SK-N-SH treated with all-trans-retinoic acid at 6 μM for 48 hours (cell line): ENCODE data around the gene SCARF2.

Source experiments
- ATAC-seq: fragments of 200-7000 bp; cut with Tn5 transposase; 3 replicates; pipeline ENCODE4 v1.9.1; 2020; ENCODE audit warnings: mild to moderate bottlenecking, moderate library complexity
- ARNTL ChIP-seq: fragments of 450-650 bp; formaldehyde crosslinking; IDR thresholded peaks from 2 replicates; pipeline ENCODE4 v1.5.0; 2020; ENCODE audit warnings: low read depth, mild to moderate bottlenecking, moderate library complexity, borderline replicate concordance
- BACH2 ChIP-seq: fragments of 250-450 bp; sonication (Bioruptor Pico); IDR thresholded peaks from 2 replicates; pipeline ENCODE4 v1.9.0; 2021; ENCODE audit warnings: mild to moderate bottlenecking, borderline replicate concordance
- CREB5 ChIP-seq: fragments of 250-450 bp; sonication (Bioruptor Pico); IDR thresholded peaks from 2 replicates; pipeline ENCODE4 v1.5.1; 2020; ENCODE audit warnings: low read depth, mild to moderate bottlenecking, moderate library complexity
- CSDC2 ChIP-seq: fragments of 250-450 bp; sonication (Bioruptor Pico); IDR thresholded peaks from 2 replicates; pipeline ENCODE4 v1.5.0; 2020; ENCODE audit warnings: mild to moderate bottlenecking, moderate library complexity
- CSRNP3 ChIP-seq: fragments of 250-450 bp; sonication (Bioruptor Pico); IDR thresholded peaks from 2 replicates; pipeline ENCODE4 v1.5.1; 2021; ENCODE audit warnings: mild to moderate bottlenecking, moderate library complexity
- ESRRG ChIP-seq: fragments of 250-450 bp; sonication (Bioruptor Pico); IDR thresholded peaks from 2 replicates; pipeline ENCODE4 v1.6.1; 2021; ENCODE audit warnings: mild to moderate bottlenecking
- GLIS3 ChIP-seq: fragments of 250-450 bp; sonication (Bioruptor Pico); IDR thresholded peaks from 2 replicates; pipeline ENCODE4 v1.5.0; 2020; ENCODE audit warnings: mild to moderate bottlenecking, moderate library complexity
- ISL1 ChIP-seq: fragments of 250-450 bp; sonication (Bioruptor Pico); IDR thresholded peaks from 2 replicates; pipeline ENCODE4 v2.1.2; 2022; ENCODE audit warnings: mild to moderate bottlenecking, moderate library complexity
- OSR1 ChIP-seq: fragments of 250-450 bp; sonication (Bioruptor Pico); IDR thresholded peaks from 2 replicates; pipeline ENCODE4 v1.8.0; 2022; ENCODE audit warnings: moderate library complexity, mild to moderate bottlenecking, inconsistent platforms
- PATZ1 ChIP-seq: fragments of 250-450 bp; sonication (Bioruptor Pico); IDR thresholded peaks from 2 replicates; pipeline ENCODE4 v1.8.0; 2020; ENCODE audit warnings: mild to moderate bottlenecking, moderate library complexity, borderline replicate concordance
- POU6F1 ChIP-seq: fragments of 250-450 bp; sonication (Bioruptor Pico); IDR thresholded peaks from 2 replicates; pipeline ENCODE4 v1.8.0; 2021; ENCODE audit warnings: low read depth, mild to moderate bottlenecking, moderate library complexity, borderline replicate concordance
- PPARA ChIP-seq: fragments of 250-450 bp; sonication (Bioruptor Pico); IDR thresholded peaks from 2 replicates; pipeline ENCODE4 v1.5.0; 2020; ENCODE audit warnings: mild to moderate bottlenecking, borderline replicate concordance
- SNAI2 ChIP-seq: fragments of 250-450 bp; sonication (Bioruptor Pico); IDR thresholded peaks from 2 replicates; pipeline ENCODE4 v1.5.0; 2020; ENCODE audit warnings: mild to moderate bottlenecking, moderate library complexity
- TCF4 ChIP-seq: fragments of 250-450 bp; sonication (Bioruptor Pico); IDR thresholded peaks from 2 replicates; pipeline ENCODE4 v1.8.0; 2021; ENCODE audit warnings: mild to moderate bottlenecking, moderate library complexity, borderline replicate concordance
- TOX ChIP-seq: fragments of 250-450 bp; sonication (Bioruptor Pico); IDR thresholded peaks from 2 replicates; pipeline ENCODE4 v1.8.0; 2021; ENCODE audit warnings: mild to moderate bottlenecking, moderate library complexity, borderline replicate concordance
- TSHZ2 ChIP-seq: fragments of 250-450 bp; sonication (Bioruptor Pico); IDR thresholded peaks from 2 replicates; pipeline ENCODE4 v1.5.0; 2020; ENCODE audit warnings: mild to moderate bottlenecking, moderate library complexity
- ZC3H10 ChIP-seq: fragments of 250-450 bp; sonication (Bioruptor Pico); IDR thresholded peaks from 2 replicates; pipeline ENCODE4 v1.5.1; 2021; ENCODE audit warnings: mild to moderate bottlenecking, moderate library complexity
- ZFP3 ChIP-seq: fragments of 250-450 bp; sonication (Bioruptor Pico); IDR thresholded peaks from 2 replicates; pipeline ENCODE4 v1.5.0; 2020; ENCODE audit warnings: mild to moderate bottlenecking, moderate library complexity
- ZFP30 ChIP-seq: fragments of 450-650 bp; formaldehyde crosslinking; IDR thresholded peaks from 2 replicates; pipeline ENCODE4 v1.5.0; 2022; ENCODE audit warnings: mild to moderate bottlenecking, moderate library complexity
- ZNF565 ChIP-seq: fragments of 450-650 bp; formaldehyde crosslinking; conservative IDR thresholded peaks from 2 replicates; pipeline ENCODE4 v1.5.0; 2020; ENCODE audit warnings: low read depth, mild to moderate bottlenecking, moderate library complexity
- ZNF8 ChIP-seq: fragments of 450-650 bp; formaldehyde crosslinking; IDR thresholded peaks from 2 replicates; pipeline ENCODE4 v1.5.0; 2020; ENCODE audit warnings: mild to moderate bottlenecking, moderate library complexity

The SCARF2 gene

GRCh38 chr22:20404881-20405280, 32.7 kb downstream of the SCARF2 start:
- ATAC-seq: no peak
- TF ChIP-seq ZC3H10 (no peak), CSRNP3 (no peak), BACH2 (no peak), ZFP3 (CRISPR knock-in tag) (no peak)

GRCh38 chr22:20403779-20404140, 33.9 kb downstream of the SCARF2 start:
- TF ChIP-seq SNAI2 (CRISPR knock-in tag) (no peak), POU6F1 (CRISPR knock-in tag) (no peak), TCF4 (CRISPR knock-in tag) (no peak), ZFP3 (CRISPR knock-in tag) (no peak), ISL1 (CRISPR knock-in tag) (no peak), ARNTL (CRISPR knock-in tag) (no peak), ZFP30 (CRISPR knock-in tag) (no peak), TOX (CRISPR knock-in tag) (no peak), CREB5 (CRISPR knock-in tag) (no peak), BACH2 (no peak), OSR1 (CRISPR knock-in tag) (no peak), CSDC2 (CRISPR knock-in tag) (no peak), CSRNP3 (no peak), TSHZ2 (no peak), PPARA (no peak), ESRRG (CRISPR knock-in tag) (no peak), ZNF8 (no peak), ZC3H10 (no peak), PATZ1 (CRISPR knock-in tag) (no peak), GLIS3 (CRISPR knock-in tag) (no peak)
- ATAC-seq: no peak

- no peak for ATAC-seq
- TF ChIP-seq ISL1 (CRISPR knock-in tag) (no peak), CSRNP3 (no peak), TOX (CRISPR knock-in tag) (no peak), ZNF8 (no peak), TCF4 (CRISPR knock-in tag) (no peak), PPARA (no peak), ZC3H10 (no peak), TSHZ2 (no peak), ZNF565 (no peak), ZFP30 (CRISPR knock-in tag) (no peak), GLIS3 (CRISPR knock-in tag) (no peak)
Measured at GRCh38 chr22:20402960-20403778, 34.5 kb downstream of the SCARF2 start.
